H9 (cell line): ENCODE measurements around the gene STARD10. TPM values are rescaled to one million over a fixed set of nuclear protein-coding genes. Genes with fewer than 3 reads are reported as not detected.

Experiments
- DNase-seq: peaks from one replicate; pipeline ENCODE4 v3.0.0-alpha.2; 2017
- H2AFZ ChIP-seq: one replicate; pipeline ENCODE4 v1.6.1; 2013; ENCODE audit warnings: mild to moderate bottlenecking, low read length, control low read depth, moderate library complexity
- H2AK5ac ChIP-seq: 2 replicates; pipeline ENCODE4 v1.6.1; 2013; ENCODE audit warnings: low read length, control low read depth, mixed read lengths; ENCODE audit not compliant: insufficient read length
- H2BK120ac ChIP-seq: one replicate; pipeline ENCODE4 v1.6.1; 2013; ENCODE audit warnings: low read depth, mild to moderate bottlenecking, low read length, control low read depth, inconsistent platforms; ENCODE audit not compliant: poor library complexity, severe bottlenecking
- H2BK12ac ChIP-seq: 2 replicates; pipeline ENCODE4 v1.6.1; 2013; ENCODE audit warnings: low read length, control low read depth, mixed read lengths, low read depth; ENCODE audit not compliant: insufficient read length
- H2BK15ac ChIP-seq: 2 replicates; pipeline ENCODE4 v1.6.1; 2013; ENCODE audit warnings: low read depth, low read length, control low read depth
- H2BK20ac ChIP-seq: one replicate; pipeline ENCODE4 v1.6.1; 2013; ENCODE audit warnings: low read depth, mild to moderate bottlenecking, low read length, control low read depth, inconsistent platforms; ENCODE audit not compliant: poor library complexity, severe bottlenecking
- H2BK5ac ChIP-seq: 2 replicates; pipeline ENCODE4 v1.6.1; 2013; ENCODE audit warnings: low read length, control low read depth, mixed read lengths; ENCODE audit not compliant: insufficient read length
- H3K14ac ChIP-seq: 2 replicates; pipeline ENCODE4 v1.6.1; 2013; ENCODE audit warnings: low read length, control low read depth; ENCODE audit not compliant: insufficient read depth
- H3K18ac ChIP-seq: 2 replicates; pipeline ENCODE4 v1.6.1; 2013; ENCODE audit warnings: low read depth, mild to moderate bottlenecking, mixed read lengths, low read length, control low read depth; ENCODE audit not compliant: insufficient read length
- H3K23ac ChIP-seq: 2 replicates; pipeline ENCODE4 v1.6.1; 2013; ENCODE audit warnings: low read length, control low read depth, mixed read lengths, low read depth; ENCODE audit not compliant: insufficient read length
- H3K23me2 ChIP-seq: 2 replicates; pipeline ENCODE4 v1.6.1; 2013; ENCODE audit warnings: low read depth, mild to moderate bottlenecking, mixed read lengths, low read length, control low read depth; ENCODE audit not compliant: insufficient read length, poor library complexity, severe bottlenecking
- H3K27ac ChIP-seq: 2 replicates; pipeline ENCODE4 v1.5.1; 2013; ENCODE audit warnings: low read length, control low read depth, mixed read lengths, low read depth; ENCODE audit not compliant: insufficient read length
- H3K27me3 ChIP-seq: 2 replicates; pipeline ENCODE4 v1.6.1; 2013; ENCODE audit warnings: low read length, control low read depth, inconsistent platforms; ENCODE audit not compliant: insufficient read depth
- H3K4ac ChIP-seq: 2 replicates; pipeline ENCODE4 v1.6.1; 2013; ENCODE audit warnings: low read depth, mild to moderate bottlenecking, control low read depth, inconsistent platforms, low read length, moderate library complexity
- H3K4me1 ChIP-seq: 2 replicates; pipeline ENCODE4 v1.6.1; 2013; ENCODE audit warnings: low read length, control low read depth, inconsistent platforms; ENCODE audit not compliant: insufficient read depth
- H3K4me2 ChIP-seq: 2 replicates; pipeline ENCODE4 v1.6.1; 2013; ENCODE audit warnings: low read length, control low read depth, mixed read lengths; ENCODE audit not compliant: insufficient read length, insufficient read depth
- H3K56ac ChIP-seq: 2 replicates; pipeline ENCODE4 v1.6.1; 2013; ENCODE audit warnings: low read depth, mild to moderate bottlenecking, mixed read lengths, low read length, control low read depth; ENCODE audit not compliant: insufficient read length
- H3K79me1 ChIP-seq: 2 replicates; pipeline ENCODE4 v1.6.1; 2013; ENCODE audit warnings: low read depth, mild to moderate bottlenecking, moderate library complexity, low read length, control low read depth, inconsistent platforms; ENCODE audit not compliant: insufficient read depth, poor library complexity, severe bottlenecking
- H3K79me2 ChIP-seq: 2 replicates; pipeline ENCODE4 v1.6.1; 2013; ENCODE audit warnings: low read length, control low read depth, inconsistent platforms; ENCODE audit not compliant: insufficient read depth
- H3K9ac ChIP-seq: 2 replicates; pipeline ENCODE4 v1.6.1; 2013; ENCODE audit warnings: low read length, control low read depth, mixed read lengths; ENCODE audit not compliant: insufficient read length; ENCODE audit errors: extremely low read depth
- H3K9me3 ChIP-seq: one replicate; pipeline ENCODE4 v1.6.1; 2013; ENCODE audit warnings: low read depth, low read length, inconsistent platforms; ENCODE audit not compliant: control insufficient read depth
- H3T11ph ChIP-seq: one replicate; pipeline ENCODE4 v1.6.1; 2013; ENCODE audit warnings: mild to moderate bottlenecking, low read length, control low read depth, inconsistent platforms
- H4K20me1 ChIP-seq: one replicate; pipeline ENCODE4 v1.6.1; 2013; ENCODE audit not compliant: control insufficient read depth, insufficient read length, insufficient read depth
- H4K5ac ChIP-seq: 2 replicates; pipeline ENCODE4 v1.6.1; 2013; ENCODE audit warnings: low read depth, mild to moderate bottlenecking, mixed read lengths, low read length, control low read depth; ENCODE audit not compliant: insufficient read length
- H4K8ac ChIP-seq: replicated peaks from 2 replicates; pipeline ENCODE4 v1.6.1; 2013; ENCODE audit warnings: low read length, control low read depth, mixed read lengths, low read depth; ENCODE audit not compliant: insufficient read length
- H4K91ac ChIP-seq: 2 replicates; pipeline ENCODE4 v1.6.1; 2013; ENCODE audit warnings: low read depth, mild to moderate bottlenecking, moderate library complexity, mixed read lengths, low read length, control low read depth; ENCODE audit not compliant: insufficient read length
- H3K27ac Mint-ChIP-seq, 3 experiments: 2 replicates in 2 of 3; 3 replicates in 1 of 3; pipeline ENCODE4 v1.8.0; 2020 to 2021; ENCODE audit warnings: mixed read lengths in 3 of 3, mild to moderate bottlenecking in 1 of 3, moderate library complexity in 1 of 3
- H3K27me3 Mint-ChIP-seq: 2 replicates; pipeline ENCODE4 v1.8.0; 2021; ENCODE audit warnings: low read depth, mild to moderate bottlenecking, moderate library complexity, mixed read lengths
- H3K36me3 Mint-ChIP-seq, 3 experiments: 2 replicates in 2 of 3; 3 replicates in 1 of 3; pipeline ENCODE4 v1.8.0; 2020 to 2021; ENCODE audit warnings: low read depth in 3 of 3, mixed read lengths in 3 of 3; ENCODE audit not compliant: insufficient read depth in 1 of 3
- H3K4me1 Mint-ChIP-seq, 2 experiments: 2 replicates each; pipeline ENCODE4 v1.8.0; 2020; ENCODE audit warnings: mixed read lengths in 2 of 2
- H3K4me3 Mint-ChIP-seq, 2 experiments: 2 replicates in 1 of 2; 3 replicates in 1 of 2; pipeline ENCODE4 v1.8.0; 2020 to 2021; ENCODE audit warnings: mild to moderate bottlenecking in 2 of 2, mixed read lengths in 2 of 2, moderate library complexity in 1 of 2
- H3K9me3 Mint-ChIP-seq, 2 experiments: 2 replicates in 1 of 2; 3 replicates in 1 of 2; pipeline ENCODE4 v1.8.0; 2020; ENCODE audit warnings: mild to moderate bottlenecking in 2 of 2, mixed read lengths in 2 of 2, moderate library complexity in 1 of 2
- WGBS: extraction: QIAGEN DNeasy Blood & Tissue Kit; methylation state at CpG from one replicate; pipeline ENCODE4 v1.1.7; 2013; ENCODE audit warnings: missing lambda C conversion rate, low lambda C conversion rate, mixed read lengths; ENCODE audit not compliant: insufficient read length; ENCODE audit errors: extremely low coverage; 5-methylcytosine and 5-hydroxymethylcytosine counted together
- total RNA-seq: library from RNA; stranded (reverse); gene quantifications from 2 replicates; pipeline ENCODE4 v1.2.1, GENCODE V29; 2021
- TF ChIP-seq, protein P1 (sequence below): fragments of 200-600 bp; sonication (generic); conservative IDR thresholded peaks from 3 replicates; pipeline ENCODE4 v1.8.0; 2021; ENCODE audit warnings: antibody characterized with exemption, mild to moderate bottlenecking

The STARD10 gene
- total RNA-seq, 1 experiment from 2014 or later, result 24.4 TPM

DNA sequence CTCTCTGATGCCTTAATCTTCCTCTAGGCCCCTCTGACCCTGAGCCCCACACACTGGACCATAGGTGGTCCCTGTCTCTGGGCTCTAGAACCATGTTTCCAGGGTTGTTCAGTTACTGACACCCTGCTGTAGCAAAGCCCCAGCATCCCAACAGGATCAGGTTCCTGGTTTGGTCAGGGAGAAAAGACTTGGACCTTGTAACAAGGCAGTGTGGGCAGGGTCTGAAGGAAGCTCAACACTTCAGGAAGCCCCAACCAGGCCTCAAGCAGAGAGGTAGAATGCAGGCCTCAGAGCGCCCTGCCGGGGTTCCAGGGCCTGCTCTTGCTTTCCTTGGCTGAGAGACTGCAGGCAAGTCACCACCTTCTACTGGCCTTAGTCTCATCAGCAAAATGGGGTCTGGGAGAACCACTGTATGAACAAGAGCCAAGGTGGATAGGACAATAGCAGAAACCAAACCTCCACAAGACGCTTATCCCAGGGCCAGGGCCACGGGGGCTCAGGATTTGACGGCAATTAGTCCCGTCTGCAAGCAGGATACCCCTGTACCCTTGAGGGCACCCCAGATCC is 46.5 kb downstream of the STARD10 start:
- no peak overlapping the region for H3K27ac ChIP-seq
- H3K4me2 ChIP-seq, result no peak overlapping the region
- no peaks in the 10 kb centered on the region; the same call in 1 of the 2 replicates for H3K4me1 ChIP-seq
- no peak overlapping the region for H3K23ac ChIP-seq
- Mint-ChIP-seq H3K4me1 (peaks cover 21 to 24% of the 10 kb centered on the region in 2 experiments), H3K27ac (peak overlapping the region in 2 of 3 experiments; percentile 44 to 94; a peak in 2 of 7 replicates), H3K36me3 (peaks cover 4 to 10% (median 4%) of the 10 kb centered on the region in 3 experiments; a peak in 6 of 7 replicates), H3K27me3 (no peaks in the 10 kb centered on the region), H3K4me3 (no peak overlapping the region), H3K9me3 (no peaks in the 10 kb centered on the region; a peak in 1 of 5 replicates)
- no peak overlapping the region for H2AFZ ChIP-seq
- H3K18ac ChIP-seq, result no peak overlapping the region
- no peaks in the 10 kb centered on the region for H3K27me3 ChIP-seq
- no peak overlapping the region for H3K9ac ChIP-seq
- peaks cover 7% of the 10 kb centered on the region for H3K79me1 ChIP-seq
- H4K20me1 ChIP-seq, result peaks cover 2% of the 10 kb centered on the region
- no peak overlapping the region for H4K8ac ChIP-seq
- no peak overlapping the region for H2BK15ac ChIP-seq
- no peak overlapping the region for H3K14ac ChIP-seq
- H4K91ac ChIP-seq, result no peak overlapping the region
- H2AK5ac ChIP-seq, result no peak overlapping the region
- no peak overlapping the region for H4K5ac ChIP-seq
- TF ChIP-seq, protein P1, sequence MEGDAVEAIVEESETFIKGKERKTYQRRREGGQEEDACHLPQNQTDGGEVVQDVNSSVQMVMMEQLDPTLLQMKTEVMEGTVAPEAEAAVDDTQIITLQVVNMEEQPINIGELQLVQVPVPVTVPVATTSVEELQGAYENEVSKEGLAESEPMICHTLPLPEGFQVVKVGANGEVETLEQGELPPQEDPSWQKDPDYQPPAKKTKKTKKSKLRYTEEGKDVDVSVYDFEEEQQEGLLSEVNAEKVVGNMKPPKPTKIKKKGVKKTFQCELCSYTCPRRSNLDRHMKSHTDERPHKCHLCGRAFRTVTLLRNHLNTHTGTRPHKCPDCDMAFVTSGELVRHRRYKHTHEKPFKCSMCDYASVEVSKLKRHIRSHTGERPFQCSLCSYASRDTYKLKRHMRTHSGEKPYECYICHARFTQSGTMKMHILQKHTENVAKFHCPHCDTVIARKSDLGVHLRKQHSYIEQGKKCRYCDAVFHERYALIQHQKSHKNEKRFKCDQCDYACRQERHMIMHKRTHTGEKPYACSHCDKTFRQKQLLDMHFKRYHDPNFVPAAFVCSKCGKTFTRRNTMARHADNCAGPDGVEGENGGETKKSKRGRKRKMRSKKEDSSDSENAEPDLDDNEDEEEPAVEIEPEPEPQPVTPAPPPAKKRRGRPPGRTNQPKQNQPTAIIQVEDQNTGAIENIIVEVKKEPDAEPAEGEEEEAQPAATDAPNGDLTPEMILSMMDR, result no peak
- no peaks in the 10 kb centered on the region for H3K9me3 ChIP-seq
- no peak overlapping the region for H2BK5ac ChIP-seq
- H3T11ph ChIP-seq, result no peak overlapping the region
- no peak overlapping the region for H2BK20ac ChIP-seq
- H2BK12ac ChIP-seq, result no peak overlapping the region
- no peak overlapping the region for H3K4ac ChIP-seq
- no peak for DNase-seq
- H3K56ac ChIP-seq, result no peak overlapping the region
- no CpG with 5 or more reads among the region's 6 CpGs for WGBS
- H3K23me2 ChIP-seq, result peaks cover 4% of the 10 kb centered on the region
- peaks cover 16% of the 10 kb centered on the region; the same call in 1 of the 2 replicates for H3K79me2 ChIP-seq
- no peak overlapping the region for H2BK120ac ChIP-seq
